Measurements from ENCODE around the gene DDHD1. TPM values are rescaled to one million over a fixed set of nuclear protein-coding genes. Genes with fewer than 3 reads are reported as not detected.

The DDHD1 gene
- total RNA-seq, 1 donor from 2014 or later, result 7.0 TPM

GRCh38 chr14:53175375-53175774, 22.3 kb upstream of the DDHD1 start:
- Histone ChIP-seq H3K27me3 (ENCODE audit: control insufficient read depth, insufficient read depth, low read length) (no peaks in the 10 kb centered on the region), H3K4me3 (ENCODE audit: low read depth, low read length) (no peak overlapping the region), H3K36me3 (ENCODE audit: control insufficient read depth, insufficient read depth, low read length) (no peaks in the 10 kb centered on the region)
- no peak for DNase-seq (ENCODE audit: low read depth)
- TF ChIP-seq CTCF (IDR thresholded peaks at IDR 0.05; ENCODE audit: insufficient read depth, low read length, poor library complexity, severe bottlenecking), result no peak

- DNase-seq (ENCODE audit: low read depth), result no peak
Observed at GRCh38 chr14:53174918-53175317, 21.8 kb upstream of the DDHD1 start.

GRCh38 chr14:53168786-53169185, 15.7 kb upstream of the DDHD1 start:
- Histone ChIP-seq H3K4me3 (ENCODE audit: low read depth, low read length) (no peak overlapping the region), H3K36me3 (ENCODE audit: control insufficient read depth, insufficient read depth, low read length) (no peaks in the 10 kb centered on the region), H3K27me3 (ENCODE audit: control insufficient read depth, insufficient read depth, low read length) (no peaks in the 10 kb centered on the region)
- no peak for DNase-seq (ENCODE audit: low read depth)
- TF ChIP-seq CTCF (IDR thresholded peaks at IDR 0.05; ENCODE audit: insufficient read depth, low read length, poor library complexity, severe bottlenecking), result no peak

More at GRCh38 chr14:53174918-53175317, 21.8 kb upstream of the DDHD1 start:
- TF ChIP-seq CTCF (IDR thresholded peaks at IDR 0.05; ENCODE audit: insufficient read depth, low read length, poor library complexity, severe bottlenecking), result no peak
- H3K4me3 ChIP-seq (ENCODE audit: low read depth, low read length), result no peak overlapping the region
- no peaks in the 10 kb centered on the region for H3K27me3 ChIP-seq (ENCODE audit: control insufficient read depth, insufficient read depth, low read length)
- H3K36me3 ChIP-seq (ENCODE audit: control insufficient read depth, insufficient read depth, low read length), result no peaks in the 10 kb centered on the region

GRCh38 chr14:53167602-53168328, 14.6 kb upstream of the DDHD1 start:
- no peak for TF ChIP-seq CTCF (IDR thresholded peaks at IDR 0.05; ENCODE audit: insufficient read depth, low read length, poor library complexity, severe bottlenecking)
- Histone ChIP-seq H3K27me3 (ENCODE audit: control insufficient read depth, insufficient read depth, low read length) (no peaks in the 10 kb centered on the region), H3K4me3 (ENCODE audit: low read depth, low read length) (no peak overlapping the region), H3K36me3 (ENCODE audit: control insufficient read depth, insufficient read depth, low read length) (no peaks in the 10 kb centered on the region)
- no peak for DNase-seq (ENCODE audit: low read depth)

- Histone ChIP-seq H3K4me3 (ENCODE audit: low read depth, low read length) (no peak overlapping the region), H3K27me3 (ENCODE audit: control insufficient read depth, insufficient read depth, low read length) (no peaks in the 10 kb centered on the region), H3K36me3 (ENCODE audit: control insufficient read depth, insufficient read depth, low read length) (no peaks in the 10 kb centered on the region)
- no peak for TF ChIP-seq CTCF (IDR thresholded peaks at IDR 0.05; ENCODE audit: insufficient read depth, low read length, poor library complexity, severe bottlenecking)
- no peak for DNase-seq (ENCODE audit: low read depth)
Observed at GRCh38 chr14:53161758-53162435, 8.8 kb upstream of the DDHD1 start.

Data from kidney epithelial cell (primary cell).